Hematopoietic multipotent progenitor cell treated with erythropoietin and hydrocortisone succinate and interleukin-3 and kit ligand, for 8 days (in vitro differentiated cells): ENCODE measurements around the gene ARMC9.

Source experiments
- DNase-seq: peaks from one replicate; pipeline ENCODE4 v3.0.0-alpha.2; 2015

Gene ARMC9

DNA sequence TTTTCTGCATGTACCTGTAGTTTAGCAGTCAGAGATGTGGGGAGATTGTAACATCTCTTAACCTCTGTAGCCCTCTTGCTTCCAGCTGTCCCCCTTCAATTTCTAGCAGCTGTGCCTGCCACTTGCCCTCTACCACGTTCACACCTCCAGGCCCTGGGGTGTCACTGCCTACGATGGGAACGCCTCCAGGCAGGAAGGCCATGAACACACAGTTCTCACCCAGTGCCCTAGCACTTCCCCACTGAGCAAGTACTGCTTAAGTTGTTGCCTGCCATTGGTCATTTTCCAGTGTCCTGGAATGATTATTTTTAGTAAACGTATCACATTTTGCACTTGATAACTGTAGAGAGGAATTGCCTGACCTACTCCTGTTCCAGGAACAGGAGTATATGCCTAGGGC, 120.0 kb downstream of the ARMC9 start:
- DNase-seq = no peak

DNA sequence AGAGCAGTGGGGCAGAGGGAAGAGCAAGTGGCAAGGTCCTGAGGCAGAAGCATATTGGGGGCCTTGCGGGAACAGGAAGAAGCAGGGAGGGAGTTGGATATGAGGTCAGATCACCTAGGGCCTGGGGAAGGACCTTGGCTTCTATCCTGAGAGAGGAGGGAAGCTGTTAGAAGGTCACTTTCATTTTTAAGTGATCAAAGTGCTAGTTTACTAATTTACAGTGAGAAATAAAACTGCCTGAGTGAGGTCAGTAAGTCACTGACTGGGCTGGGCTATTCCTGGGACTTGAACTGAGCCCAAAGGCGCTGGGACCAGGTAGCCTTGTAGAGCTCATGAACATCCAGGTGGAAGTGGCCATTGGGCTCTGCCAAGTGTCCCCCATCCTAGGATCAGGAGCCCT, 120.5 kb downstream of the ARMC9 start:
- no peak for DNase-seq

DNA sequence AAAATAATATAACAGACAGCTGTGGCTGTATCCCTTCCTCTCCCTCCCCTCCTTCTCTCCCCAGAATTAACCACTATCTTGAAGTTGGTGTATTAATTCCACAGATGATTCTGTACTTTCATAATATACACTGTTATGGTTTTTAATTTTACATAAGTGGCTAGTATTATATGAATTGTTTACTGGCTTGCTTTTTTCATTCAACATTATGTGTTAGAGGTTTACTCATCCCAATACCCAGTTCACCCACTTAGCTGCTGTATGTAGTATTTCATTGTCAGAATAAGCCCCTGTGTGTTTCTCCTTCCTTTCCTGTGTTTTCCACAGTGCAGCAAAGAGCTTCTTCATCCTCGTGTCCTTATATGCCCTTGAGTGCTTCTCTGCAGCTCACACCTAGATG, 121.4 kb downstream of the ARMC9 start:
- DNase-seq = no peak

DNA sequence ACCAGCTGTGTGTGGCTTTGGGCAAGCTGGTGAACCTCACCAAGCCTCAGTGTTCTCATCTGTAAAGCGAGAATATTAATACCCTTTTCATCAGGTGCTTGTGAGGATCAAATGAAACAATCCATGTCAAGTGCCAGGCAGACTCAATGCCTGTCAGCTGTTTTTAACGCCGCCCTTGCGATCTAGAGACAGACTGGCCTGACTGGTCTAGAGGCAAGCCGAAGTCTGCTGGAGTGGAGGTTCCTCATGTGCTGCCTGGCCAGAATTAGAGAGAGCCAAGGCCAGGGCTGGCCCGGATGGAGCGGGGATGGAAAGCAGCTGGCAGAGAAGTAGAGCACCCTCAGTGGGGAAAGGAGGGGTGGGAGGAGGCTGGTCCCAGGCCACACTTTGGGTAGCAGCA, 122.6 kb downstream of the ARMC9 start:
- no peak for DNase-seq

DNA sequence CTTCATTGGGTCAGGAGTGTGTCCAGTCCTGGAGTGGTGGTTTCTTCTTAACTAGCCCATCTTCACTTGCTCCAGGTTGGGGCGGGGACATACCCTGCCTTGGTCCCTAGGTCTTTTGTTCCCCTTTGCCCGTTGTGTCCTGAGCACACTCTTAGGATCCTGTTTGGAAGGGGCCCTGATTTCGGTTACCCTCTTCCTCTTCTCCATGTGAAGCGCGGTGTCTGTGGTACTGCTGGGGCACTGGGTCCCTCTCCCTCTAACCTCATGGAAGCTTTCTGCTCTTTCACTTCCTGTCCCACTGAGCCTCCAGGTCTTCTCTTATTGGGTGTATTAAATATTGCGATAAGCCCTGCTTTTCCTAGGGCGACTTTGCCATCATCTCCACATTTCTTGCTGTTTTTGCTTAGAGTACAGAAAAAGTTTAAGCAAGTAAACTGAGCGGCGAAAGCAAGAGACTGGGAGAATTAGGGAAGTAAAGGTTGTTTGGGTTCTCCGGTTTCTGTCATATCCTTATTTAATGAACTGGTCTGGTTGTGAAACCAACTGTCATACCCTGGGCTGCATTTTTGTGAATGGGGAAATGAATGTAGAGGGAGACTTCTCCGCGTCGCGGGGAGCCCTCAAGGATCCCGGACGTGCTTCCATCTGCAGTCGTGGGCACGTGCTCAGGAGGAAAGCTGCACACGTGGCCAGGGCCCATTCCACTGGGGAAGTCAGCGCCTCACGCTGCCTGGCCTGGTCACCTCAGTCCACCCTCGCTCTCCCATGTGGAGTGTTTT, 123.3 kb downstream of the ARMC9 start:
- DNase-seq = peak; percentile 6

DNA sequence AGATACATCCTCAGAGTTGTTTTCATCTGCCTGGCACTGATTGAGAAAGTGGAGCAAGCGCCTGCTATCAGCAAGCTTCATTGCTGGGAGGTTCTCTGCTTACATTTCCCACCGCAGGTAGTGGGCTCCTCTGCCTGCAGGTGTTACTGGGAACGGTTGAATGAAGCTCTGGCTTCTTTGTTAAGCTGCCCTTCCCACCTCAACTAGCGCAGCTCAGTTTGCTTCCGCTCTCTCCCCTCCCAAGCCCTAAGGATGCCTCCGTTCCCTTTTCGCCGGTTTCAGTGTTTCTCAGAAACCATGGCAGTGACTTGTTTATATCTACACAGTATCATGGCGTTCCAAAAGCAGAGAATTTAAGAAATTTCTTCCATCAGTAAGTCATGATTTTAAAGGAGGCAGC, 124.9 kb downstream of the ARMC9 start:
- no peak for DNase-seq

DNA sequence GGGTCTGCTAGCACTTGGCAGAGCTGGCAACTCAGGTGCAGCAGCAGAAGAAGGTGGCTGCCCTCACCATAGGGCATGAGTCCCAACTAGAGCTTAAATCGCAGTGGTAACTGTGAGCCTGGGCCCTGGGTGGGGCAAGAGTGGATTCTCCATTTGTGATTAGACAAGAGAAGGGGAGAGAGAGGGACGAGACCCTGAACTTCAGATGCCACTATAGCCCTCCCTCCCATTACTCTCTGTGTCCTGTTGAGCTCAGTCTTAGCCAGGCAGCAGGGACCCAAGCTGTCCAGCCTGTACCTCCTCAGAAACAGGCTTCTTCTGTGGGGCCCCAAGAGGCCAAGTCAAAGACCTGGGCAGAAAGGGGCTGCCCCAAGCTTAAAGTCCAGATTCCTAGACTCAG, 127.4 kb downstream of the ARMC9 start:
- DNase-seq = no peak

DNA sequence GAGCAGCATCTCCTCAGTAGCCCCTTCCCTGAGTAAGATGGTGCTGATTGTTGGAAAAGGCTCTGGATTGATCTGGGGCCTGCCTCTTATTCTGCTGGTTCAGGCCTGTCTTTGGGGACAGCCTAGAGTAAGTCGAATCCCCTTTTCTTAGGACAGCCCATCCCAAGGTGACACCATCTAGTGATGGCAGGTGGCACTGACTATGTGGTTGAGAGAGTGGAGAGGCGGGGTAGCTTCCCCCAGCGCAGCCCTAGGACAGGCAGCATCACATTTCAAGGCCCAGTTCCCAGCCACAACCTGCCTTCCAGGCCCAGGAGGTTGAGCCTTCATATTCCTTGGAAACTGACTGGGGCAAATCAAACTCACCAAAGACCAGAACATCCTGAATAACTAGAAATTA, 128.0 kb downstream of the ARMC9 start:
- DNase-seq = no peak

DNA sequence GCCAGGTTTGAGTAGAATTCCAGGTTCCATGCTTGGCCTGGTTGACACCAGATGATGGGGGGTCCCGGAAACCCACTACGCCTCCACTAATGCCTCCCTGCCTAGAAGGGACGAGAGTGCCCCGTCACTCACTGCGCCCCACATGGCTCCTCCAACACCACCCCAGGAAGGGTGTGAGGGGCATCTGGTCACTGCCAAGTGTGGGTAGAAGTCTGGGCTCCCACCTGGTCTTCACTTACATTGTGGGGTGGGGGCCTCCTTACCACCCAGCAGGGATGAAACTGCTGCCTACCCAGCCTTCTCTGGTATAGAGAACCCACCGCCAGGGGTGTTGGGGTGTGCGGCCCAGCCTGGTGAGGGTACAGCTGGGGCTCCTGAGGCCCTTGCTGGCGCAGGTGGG, 131.9 kb downstream of the ARMC9 start:
- DNase-seq = no peak

DNA sequence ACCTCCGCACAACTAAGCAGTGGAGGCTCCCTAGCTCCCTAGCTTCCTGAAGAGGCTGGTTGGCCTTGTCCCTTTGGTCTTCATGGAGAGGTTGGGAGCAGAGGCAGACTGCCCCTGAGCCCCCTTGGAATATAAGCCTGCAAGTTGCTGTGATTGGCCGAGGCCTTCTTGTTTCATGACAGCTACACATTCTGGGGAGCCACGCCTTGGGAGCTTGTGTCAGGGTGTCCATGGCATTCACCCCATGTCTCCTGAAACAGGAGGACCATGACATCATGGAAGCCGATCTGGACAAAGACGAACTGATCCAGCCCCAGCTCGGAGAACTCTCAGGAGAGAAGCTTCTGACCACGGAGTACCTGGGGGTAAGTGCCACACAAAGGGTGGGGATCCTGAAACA, 133.1 kb downstream of the ARMC9 start:
- no peak for DNase-seq

DNA sequence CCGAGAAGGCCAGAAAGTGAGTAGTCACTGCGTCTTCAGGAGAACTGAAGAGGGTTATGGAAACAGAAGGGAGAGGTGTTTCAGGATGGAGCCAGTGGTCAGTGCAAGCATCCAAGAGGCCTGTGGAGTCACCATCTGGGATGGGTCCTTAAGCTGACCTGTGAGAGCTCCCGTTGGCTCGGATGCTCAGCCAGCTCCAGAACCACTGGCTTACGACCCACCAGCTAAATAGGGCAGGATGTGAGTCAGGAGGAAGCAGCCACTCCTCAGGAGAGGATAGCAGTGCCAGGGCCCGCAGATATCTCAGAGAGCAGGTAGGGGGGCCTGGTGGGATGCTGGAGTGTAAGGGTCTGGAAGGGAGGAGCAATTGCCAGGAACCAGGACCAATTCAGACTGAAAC, 134.0 kb downstream of the ARMC9 start:
- DNase-seq = no peak

DNA sequence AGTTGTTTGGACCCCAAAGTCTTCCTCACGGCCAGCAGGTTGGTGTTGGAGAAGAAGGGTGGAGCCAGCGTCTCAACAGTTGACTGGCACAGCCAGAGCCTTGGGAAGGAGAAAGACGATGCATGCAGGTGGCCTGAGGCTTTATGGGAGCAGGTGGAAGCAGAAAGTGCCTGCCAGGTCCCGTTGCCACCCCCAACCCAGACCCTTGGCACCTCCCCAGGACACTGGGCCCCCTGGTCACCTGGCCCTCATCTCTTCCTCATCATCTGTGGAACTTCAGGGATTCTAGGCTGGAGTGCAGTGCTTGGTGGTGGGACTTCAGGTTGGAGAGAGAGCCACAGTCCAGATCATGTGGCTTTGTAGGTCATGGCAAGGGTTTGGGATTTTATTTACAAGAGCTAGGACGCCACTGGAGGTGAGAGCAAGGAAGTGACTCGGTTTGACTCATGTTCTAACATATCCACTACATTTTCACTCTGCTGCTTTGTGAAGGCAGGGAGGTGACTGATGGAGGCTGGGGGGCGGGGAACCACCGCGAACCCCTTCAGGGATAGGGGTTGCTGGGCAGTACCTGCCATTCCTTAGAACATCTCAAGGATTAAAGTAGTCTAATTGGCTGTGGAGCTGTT, 134.6 kb downstream of the ARMC9 start:
- DNase-seq = no peak

DNA sequence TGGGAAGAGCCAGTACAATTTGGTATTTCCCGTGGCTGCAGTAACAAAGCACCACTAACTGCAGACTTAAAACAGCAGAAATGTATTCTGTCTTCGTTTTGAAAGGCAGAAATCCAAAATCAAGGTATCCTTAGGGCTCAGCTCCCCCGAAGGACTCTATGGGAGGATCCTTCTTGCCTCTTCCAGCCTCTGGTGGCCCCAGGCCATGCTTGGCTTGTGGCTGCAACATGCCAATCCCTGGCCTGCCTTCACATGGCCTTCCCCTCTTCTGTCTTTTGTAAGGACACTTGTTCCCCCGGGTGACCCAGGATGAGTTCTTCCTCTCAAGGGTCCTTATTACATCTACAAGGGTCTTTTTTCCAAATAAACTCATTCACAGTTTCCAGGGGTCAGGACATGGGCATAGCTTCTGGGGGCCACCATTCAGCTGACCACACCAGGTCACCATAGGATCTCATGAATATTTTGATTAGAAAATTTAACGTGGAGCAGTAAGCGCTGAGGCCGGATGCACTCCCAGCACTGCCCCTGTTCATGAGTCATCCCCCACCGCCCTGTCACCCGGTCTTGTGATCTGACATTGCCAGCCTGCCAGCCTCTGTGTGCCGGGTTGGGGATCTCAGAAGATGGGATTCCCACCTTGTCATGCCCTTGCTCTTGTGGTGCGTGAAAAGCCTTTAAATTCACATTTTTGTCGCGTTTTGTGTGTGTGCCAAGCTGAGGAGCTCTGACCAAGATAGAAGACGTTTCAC, 135.9 kb downstream of the ARMC9 start:
- no peak for DNase-seq

DNA sequence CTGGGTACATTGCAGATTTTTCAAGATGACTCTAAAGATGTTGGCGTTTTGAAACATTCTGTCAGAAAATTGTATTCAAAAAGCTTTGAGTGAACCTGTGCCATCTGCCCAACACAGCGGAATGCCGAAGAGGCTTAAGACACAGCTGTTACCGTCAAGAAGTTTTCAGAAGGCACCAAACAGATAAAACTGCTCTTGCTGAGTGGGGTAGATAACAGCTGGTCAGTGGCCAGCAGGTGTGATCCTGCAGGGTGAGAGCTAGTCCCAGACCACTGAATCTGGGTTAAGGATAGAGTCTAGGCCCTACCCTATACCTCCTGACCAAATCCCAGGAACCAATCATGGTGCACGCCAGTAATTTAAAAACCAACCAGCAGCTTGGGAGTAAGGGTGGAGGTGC, 136.6 kb downstream of the ARMC9 start:
- no peak for DNase-seq

DNA sequence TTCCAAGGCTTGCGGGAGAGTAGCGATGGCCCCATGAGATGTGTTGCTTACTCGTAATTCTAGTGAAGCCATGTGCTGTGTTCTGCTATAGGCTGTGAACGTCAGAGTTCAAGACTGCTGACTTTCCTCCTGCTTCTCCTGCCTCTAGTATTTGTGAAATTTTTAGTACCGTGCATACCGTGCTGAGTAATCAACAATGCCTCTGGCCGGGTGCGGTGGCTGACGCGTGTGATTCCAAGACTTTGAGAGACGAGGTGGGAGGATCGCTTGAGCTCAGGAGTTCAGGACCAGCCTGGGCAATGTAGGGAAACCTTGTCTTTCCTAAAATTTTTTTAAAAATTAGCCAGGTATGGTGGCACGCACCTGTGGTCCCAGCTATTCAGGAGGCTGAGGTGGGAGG, 137.2 kb downstream of the ARMC9 start:
- no peak for DNase-seq

DNA sequence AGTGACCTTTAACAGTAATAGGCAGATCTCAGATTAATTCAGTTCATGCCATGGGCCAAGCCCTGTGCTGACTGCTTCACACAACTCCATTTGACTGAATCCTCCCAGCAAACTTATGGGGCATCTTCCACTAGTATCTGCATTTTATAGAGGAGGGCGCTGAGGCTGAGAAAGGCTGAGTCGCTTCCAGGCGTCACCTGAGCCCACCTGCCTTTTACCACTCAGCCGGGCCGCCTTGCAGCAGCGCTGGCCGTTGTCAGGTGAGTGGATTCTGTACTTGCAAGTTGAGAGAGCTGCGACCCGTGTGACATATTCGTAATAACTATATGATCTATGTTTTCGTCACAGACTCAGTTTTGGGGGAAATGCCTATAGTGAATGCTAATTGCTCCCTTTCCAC, 137.8 kb downstream of the ARMC9 start:
- no peak for DNase-seq

DNA sequence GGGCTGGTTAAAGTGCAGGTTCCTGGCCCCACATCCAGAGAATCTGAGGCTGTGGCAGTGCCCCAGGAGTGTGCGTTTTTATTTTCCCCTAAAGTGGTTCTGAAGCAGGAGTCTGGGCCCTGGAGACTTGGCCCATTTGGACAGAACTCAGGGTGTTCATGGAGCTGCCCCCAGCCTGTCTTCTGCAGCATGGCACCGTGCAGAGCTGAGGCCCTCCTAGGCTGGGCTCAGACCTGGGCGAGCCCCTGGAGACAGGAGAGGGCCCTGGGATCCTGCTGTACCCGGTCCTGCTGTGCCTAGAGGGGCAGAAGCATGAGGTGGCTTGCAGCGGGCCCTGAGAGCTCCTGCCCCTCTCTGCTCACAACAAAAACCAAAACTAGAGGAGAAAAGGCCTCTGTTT, 138.3 kb downstream of the ARMC9 start:
- DNase-seq = no peak

DNA sequence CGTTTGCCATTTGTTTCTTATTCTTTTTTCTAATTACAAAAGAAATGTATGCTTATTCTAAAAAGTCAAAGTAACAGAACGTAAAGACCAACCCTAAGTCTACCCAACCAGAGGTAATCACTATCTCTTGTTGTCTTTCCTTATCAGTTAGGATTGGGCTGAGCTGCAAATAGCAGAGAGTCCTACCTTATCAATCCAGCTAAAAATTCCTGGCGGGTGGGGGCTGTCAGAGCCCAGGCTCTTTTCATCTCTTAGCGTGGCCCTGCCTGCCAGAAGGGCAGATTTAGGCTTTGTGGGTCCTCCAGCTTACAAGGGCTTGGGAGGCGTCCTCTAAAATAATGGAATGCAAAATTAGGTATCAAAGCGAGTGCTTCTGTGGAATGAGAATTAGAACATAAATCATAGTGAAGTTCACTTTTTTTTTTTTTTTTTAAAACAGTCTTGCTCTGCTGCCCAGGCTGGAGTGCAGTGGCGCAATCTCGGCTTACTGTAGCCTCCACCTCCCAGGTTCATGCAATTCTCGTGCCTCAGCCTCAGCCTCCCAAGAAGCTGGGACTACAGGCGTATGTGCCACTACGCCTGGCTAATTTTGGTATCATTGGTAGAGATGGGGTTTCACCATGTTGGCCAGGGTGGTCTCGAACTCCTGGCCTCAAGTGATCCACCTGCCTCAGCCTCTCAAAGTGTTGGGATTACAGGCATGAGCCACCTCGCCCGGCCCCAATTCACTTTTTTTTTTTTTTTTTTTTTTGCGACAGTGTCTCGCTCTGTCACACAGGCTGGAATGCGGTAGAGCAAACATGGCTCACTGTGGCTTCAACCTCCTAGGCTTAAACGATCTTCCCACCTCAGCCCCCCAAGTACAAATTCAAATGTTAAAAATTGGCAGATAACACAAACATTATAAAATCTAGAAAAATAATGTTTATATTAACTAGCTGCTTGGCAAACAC, 139.7 kb downstream of the ARMC9 start:
- no peak for DNase-seq

DNA sequence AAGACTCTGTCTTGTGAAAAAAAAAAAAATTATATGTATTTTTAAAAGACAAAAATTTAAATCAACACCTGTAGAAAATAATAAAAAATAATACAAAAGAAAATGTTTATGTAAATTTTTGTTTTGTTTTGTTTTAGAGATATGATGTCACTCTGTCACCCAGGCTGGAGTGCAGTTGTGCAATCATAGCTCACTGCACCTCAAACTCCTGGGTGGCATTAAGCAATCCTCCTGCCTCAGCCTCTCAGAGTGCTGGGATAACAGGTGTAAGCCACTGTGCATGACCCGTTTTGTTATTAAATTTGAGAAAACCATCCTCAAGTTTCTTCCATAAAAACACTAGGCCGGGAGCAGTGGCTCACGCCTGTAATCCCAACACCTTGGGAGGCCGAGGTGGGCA, 140.9 kb downstream of the ARMC9 start:
- DNase-seq = no peak

DNA sequence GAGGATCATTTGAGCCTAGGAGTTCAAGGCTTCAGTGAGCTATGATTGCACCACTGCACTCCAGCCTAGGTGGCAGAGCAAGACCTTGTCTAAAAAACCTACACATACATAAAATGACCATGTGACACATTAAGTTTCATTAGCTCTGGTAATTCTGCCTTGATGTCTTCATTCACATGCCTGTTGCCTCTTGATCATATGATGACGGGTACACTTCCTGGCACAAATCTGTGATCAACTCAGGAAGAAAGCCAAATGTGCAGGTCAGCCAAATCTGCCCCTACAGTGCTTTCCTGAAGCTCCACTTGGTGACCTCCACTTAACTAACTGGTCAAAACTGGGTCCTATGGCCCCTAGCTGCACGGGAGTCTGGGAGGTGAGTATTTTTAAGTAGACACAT, 142.7 kb downstream of the ARMC9 start:
- DNase-seq = no peak

DNA sequence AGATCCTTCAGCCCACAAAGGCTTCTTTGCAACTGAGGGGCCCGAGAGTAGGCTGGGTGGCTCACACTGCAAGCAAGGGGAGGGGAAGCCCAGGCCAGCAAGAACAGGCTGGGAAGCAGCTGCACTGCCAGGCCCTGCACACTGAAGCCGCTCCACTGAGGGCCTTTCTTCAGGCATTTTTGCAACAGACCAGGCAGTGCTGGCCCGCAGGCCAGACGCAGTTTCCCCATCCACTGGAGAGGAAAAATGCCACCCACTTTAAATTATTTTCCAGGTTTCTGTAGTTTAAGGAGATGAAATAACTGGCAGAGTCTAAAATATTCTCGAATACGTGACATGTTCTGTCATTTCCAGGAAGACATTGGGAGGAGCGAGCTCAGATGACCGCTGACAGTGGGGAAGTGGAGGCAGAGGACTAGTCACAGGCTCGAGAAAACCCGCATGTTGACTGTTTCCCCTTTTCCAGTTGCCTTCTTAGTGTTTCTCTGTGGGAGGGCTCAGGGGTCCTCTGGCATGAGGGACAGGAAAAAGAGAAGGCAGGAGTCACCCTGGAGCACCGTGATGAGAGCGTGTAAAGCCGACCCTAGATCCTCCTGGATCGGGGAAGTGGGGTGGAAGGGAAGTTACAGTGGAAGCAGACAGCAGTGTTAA, 143.8 kb downstream of the ARMC9 start:
- no peak for DNase-seq

DNA sequence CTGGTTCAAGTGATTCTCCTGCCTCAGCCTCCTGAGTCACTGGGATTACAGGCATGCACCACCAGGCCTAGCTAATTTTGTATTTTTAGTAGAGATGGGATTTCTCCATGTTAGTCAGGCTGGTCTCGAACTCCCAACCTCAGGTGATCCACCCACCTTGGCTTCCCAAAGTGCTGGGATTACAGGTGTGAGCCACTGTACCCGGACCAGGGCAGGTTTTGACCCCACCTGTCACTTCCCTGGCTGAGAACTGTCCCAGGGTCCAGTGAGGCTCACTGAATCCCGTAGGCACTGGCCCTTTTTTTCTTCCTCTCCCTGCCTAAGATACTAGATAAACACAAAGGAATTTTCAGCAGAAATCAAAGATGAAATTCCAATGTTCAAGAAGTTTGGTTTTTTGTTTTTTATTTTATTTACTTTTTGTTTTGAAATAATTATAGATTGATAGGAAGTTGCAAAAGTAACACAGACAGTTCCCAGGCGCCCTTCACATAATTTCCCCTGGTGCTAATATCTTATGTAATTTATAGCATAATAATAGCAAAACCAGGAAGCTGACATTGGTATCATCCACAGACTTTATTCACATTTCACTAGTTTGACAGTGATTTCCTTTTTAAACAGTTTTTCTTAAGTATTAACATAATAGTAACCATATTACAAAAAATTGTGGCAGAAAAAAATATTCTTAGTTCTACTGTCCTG, 144.7 kb downstream of the ARMC9 start:
- DNase-seq = no peak
